Measurements from ENCODE around the gene FHOD3. TPM values are rescaled to one million over a fixed set of nuclear protein-coding genes. Genes with fewer than 3 reads are reported as not detected.

FHOD3 gene
- polyA plus RNA-seq, 3 donors: 0.89 to 7.6 (median 2.9) TPM

- 72 to 80% (median 79%) methylated on average over 7 of the region's 7 CpGs for WGBS, 3 donors
- no peak overlapping the region for H3K27ac ChIP-seq (ENCODE audit: low read depth, low read length)
These were observed 68.6 kb downstream of the FHOD3 start for GRCh38 chr18:36365836-36366775.

DNA sequence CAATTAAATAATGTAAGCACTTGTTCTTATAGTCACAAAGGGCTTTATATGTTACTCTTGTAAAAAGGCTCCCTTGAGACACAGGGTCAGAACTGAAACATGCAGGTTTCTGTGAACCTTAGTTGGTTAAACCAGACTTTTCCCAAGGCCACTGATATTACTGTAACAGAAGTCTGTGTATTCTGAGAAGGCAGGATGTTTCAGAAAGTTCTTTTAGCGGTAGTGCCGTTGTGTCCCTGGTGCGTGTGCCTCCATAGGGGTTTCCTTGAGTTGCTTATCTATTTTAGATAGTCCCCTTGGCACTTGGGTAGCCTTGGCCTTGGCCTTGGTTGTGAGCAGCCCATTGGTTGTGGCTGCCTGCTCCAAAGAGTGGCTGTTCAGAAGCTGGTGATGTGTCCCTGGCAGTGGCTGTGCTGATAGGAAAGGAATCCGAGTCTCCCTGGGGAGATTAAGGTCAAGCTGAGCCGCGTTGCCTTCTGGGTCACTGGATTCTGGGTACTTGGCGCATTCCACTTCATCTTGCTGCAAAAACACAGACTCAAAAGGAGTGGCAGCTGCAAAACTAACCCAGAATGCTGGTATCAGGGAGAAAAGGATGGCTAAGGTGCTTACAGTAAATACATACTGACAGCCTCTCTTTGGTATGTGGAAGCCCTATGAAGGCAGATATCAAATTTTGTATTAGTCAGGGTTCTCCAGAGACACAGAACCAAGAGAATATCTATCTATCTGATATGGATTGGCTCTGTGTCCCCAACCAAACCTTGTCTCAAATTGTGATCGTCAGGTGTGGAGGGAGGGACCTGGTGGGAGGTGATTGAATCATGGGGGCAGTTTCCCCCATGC, 69.7 kb downstream of the FHOD3 start:
- WGBS, 3 donors: 25 to 68% (median 61%) methylated on average over 8 of the region's 8 CpGs
- no peak overlapping the region for H3K27ac ChIP-seq (ENCODE audit: low read depth, low read length)

GRCh38 chr18:36368889-36369288, 71.4 kb downstream of the FHOD3 start:
- WGBS, 3 donors: 72 to 89% (median 76%) methylated on average over 3 of the region's 3 CpGs
- H3K27ac ChIP-seq (ENCODE audit: low read depth, low read length): no peak overlapping the region

GRCh38 chr18:36372903-36373311, 75.4 kb downstream of the FHOD3 start:
- 35 to 81% (median 46%) methylated on average over 5 of the region's 5 CpGs for WGBS, 3 donors
- H3K27ac ChIP-seq (ENCODE audit: low read depth, low read length): no peak overlapping the region

GRCh38 chr18:36374262-36374661, 76.7 kb downstream of the FHOD3 start:
- WGBS, 3 donors: 58 to 91% (median 73%) methylated on average over 3 of the region's 3 CpGs
- H3K27ac ChIP-seq (ENCODE audit: low read depth, low read length): no peak overlapping the region

DNA sequence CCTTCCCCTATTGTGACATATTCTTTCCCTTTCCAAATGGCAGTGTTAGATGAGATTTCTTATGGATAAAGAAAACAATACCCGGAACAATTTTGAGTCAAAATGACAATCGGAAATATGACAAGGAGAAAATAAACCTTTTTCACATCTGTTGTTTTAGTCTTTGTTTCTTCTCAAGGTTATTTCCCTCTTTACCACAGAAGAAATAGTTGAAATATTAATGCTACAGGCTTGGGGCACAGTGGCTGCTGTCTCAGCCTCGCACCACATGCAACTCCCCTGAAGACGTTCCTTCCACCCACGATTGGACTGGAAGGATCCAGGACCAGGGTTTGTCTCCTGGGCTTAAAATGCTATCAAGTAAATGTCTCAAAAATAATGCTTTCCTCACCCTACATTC, 77.6 kb downstream of the FHOD3 start:
- 68 to 84% (median 69%) methylated on average over 5 of the region's 5 CpGs for WGBS, 3 donors
- H3K27ac ChIP-seq (ENCODE audit: low read depth, low read length): no peak overlapping the region

DNA sequence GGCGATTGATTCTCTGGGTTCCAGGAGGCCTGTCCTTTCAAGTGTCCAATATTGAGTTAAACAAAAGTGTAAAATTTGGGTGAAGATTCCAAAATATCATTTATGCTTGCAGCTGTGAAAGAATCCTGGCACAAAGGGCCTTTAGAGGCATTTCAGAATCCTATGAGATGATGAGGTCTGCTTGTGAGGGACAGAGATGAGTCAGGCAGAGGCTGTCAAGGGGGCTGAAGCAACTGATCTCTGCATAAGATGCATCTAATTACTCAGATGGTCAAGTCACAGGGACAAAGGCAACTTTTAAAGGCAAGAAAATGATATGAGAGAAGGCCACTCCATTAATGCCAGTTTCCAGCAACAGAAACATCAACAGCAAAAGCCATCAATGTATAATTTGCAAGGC, 78.8 kb downstream of the FHOD3 start:
- H3K27ac ChIP-seq (ENCODE audit: low read depth, low read length): no peak overlapping the region
- WGBS, 3 donors: 91 to 95% (median 92%) methylated on average over 1 of the region's 1 CpG

DNA sequence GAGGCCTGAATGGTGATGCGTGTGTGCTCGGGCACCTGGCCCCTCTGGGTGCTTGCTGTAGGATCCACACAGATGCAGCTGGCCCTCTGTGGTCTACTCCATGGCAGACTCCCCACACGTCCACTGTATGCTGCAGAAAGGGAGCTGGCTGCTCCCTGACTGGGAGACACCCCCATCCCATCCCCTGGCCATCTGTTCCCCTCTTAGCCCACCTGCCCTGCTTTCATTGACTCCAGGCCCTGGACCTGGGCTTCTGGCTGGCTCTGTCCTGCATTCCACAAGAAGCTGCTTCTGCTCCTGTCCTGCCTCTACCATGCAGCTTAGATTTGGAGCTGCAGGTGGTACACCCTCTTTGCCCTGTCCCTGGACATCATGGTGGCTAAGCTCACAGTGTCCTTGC, 80.1 kb downstream of the FHOD3 start:
- 75 to 87% (median 78%) methylated on average over 3 of the region's 3 CpGs for WGBS, 3 donors
- H3K27ac ChIP-seq (ENCODE audit: low read depth, low read length): no peak overlapping the region

- H3K27ac ChIP-seq (ENCODE audit: low read depth, low read length): no peak overlapping the region
- 54 to 77% (median 61%) methylated on average over 2 of the region's 2 CpGs for WGBS, 3 donors
These were observed 80.7 kb downstream of the FHOD3 start for GRCh38 chr18:36378205-36378604.

DNA sequence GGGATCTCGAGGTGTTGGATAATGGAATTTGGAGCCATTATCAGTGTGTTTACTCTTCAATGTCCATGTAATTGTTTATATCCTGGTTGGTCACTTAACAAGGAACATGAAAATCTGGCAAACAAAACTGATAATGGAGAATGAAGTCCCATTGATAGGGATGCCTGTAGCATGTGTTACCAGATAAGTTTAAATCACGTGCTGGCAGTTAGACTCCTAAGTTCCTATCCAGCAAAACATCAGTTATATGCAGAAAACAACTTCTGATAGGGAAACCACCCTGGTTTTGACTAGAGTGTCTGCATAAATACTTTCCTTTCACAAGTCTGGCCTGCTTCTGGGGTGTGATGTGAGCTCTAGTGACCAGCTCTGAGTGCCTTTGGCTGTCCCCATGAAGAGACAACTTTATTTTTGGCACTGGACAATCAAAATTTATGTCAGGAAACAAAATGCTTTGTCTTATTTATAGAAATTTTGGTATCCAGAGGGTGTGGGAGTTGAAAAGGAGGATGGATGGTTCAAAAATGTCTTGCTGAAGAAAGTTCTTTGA, 82.0 kb downstream of the FHOD3 start:
- H3K27ac ChIP-seq (ENCODE audit: low read depth, low read length): no peak overlapping the region
- 52 to 70% (median 60%) methylated on average over 2 of the region's 2 CpGs for WGBS, 3 donors

DNA sequence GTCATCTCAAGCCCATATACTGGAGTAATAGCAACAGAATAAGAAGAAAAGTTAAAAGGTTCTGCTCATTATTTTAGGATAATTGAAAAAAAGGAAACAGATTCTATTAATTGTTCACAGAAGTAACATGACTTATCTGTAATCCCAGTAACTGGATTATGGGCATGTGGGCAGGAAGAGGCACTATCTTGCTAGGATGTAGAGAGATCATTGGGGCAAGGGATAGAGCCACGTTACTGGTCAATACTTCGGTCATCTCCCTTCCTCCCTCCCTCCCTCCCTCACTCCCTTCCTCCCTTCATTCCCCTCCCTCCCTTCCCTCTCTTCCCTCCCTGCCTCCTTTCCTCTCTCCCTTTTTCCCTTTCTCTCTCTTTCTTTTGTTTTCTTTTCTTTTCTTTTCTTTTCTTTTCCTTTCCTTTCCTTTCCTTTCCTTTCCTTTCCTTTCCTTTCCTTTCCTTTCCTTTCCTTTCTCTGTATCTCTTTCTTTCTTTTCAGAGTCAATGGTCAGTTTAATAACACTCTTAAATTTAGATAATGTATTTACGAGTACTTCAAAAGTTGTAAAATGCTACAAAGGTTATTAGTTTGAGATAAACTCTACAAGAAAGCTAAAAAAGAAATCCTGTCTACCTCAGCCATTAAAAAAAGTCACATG, 82.8 kb downstream of the FHOD3 start:
- whole genome bisulfite sequencing, 3 donors: 69 to 90% (median 85%) methylated on average over 3 of the region's 3 CpGs
- H3K27ac ChIP-seq (ENCODE audit: low read depth, low read length): no peak overlapping the region

DNA sequence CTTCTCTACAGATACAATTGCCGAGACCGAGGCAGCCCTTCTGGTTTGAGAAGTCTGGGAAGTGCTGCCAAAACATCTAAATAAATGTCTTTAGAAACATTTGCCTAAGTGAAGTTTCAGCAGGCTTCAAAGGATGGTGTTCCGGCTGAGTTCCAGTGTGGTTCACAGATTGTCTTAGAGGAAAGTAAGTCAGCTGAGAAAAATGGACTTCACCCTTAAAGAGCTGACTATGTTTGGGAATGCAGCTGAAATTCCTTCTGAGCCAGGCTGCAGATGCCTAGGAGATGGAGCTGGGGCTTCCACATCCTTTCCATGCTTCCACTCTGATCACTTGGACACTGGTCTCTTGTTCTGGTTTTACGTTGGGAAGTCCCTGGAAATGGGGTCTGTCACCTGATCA, 83.6 kb downstream of the FHOD3 start:
- 81 to 92% (median 84%) methylated on average over 4 of the region's 4 CpGs for WGBS, 3 donors
- no peak overlapping the region for H3K27ac ChIP-seq (ENCODE audit: low read depth, low read length)

GRCh38 chr18:36382854-36383253, 85.3 kb downstream of the FHOD3 start:
- H3K27ac ChIP-seq (ENCODE audit: low read depth, low read length): no peak overlapping the region
- WGBS, 3 donors: 41 to 77% (median 74%) methylated on average over 5 of the region's 5 CpGs

- H3K27ac ChIP-seq (ENCODE audit: low read depth, low read length): no peak overlapping the region
- WGBS, 3 donors: 83 to 91% (median 89%) methylated on average over 10 of the region's 10 CpGs
These were observed 88.8 kb downstream of the FHOD3 start for GRCh38 chr18:36386150-36386920.

DNA sequence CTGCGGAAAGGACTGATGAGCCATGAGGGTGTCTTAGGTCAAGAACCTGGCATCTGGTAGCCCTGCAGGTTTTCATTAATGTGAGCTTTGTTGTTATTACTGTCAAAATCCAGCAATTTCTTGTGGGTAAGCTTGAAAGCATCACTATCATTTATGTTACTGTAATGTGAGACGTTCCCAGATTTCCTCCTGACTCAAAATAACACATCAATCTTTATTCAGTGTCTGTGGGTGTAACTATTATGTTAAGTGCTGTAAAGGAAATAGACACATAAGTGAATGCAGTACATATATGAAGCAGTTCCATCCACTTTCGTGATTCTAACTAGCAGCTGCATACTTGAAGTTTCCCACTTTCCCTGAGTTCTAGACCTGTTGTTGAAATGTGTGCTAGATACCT, 89.8 kb downstream of the FHOD3 start:
- WGBS, 3 donors: 57 to 79% (median 67%) methylated on average over 3 of the region's 3 CpGs
- no peak overlapping the region for H3K27ac ChIP-seq (ENCODE audit: low read depth, low read length)

DNA sequence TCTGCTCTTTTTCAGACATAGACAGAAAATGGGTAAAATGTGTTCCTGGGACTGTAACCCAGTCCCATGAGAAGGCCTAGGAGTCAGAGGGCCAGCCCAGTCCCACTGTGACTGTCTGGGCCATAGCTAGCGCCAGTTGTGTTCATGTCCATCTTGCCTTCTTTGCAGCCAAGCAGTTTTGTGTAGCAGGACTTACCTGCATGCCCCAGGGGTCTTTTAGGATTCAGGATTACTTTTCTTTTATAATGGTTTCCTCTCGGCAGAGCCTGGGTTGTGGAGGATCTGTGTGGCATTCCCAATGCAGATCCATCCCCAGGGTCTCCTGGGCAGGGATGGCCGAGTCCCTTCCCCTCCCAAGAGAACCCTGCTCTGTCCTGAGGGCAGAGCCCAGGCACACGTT, 90.8 kb downstream of the FHOD3 start:
- H3K27ac ChIP-seq (ENCODE audit: low read depth, low read length): no peak overlapping the region
- WGBS, 3 donors: 76 to 81% (median 80%) methylated on average over 4 of the region's 4 CpGs

DNA sequence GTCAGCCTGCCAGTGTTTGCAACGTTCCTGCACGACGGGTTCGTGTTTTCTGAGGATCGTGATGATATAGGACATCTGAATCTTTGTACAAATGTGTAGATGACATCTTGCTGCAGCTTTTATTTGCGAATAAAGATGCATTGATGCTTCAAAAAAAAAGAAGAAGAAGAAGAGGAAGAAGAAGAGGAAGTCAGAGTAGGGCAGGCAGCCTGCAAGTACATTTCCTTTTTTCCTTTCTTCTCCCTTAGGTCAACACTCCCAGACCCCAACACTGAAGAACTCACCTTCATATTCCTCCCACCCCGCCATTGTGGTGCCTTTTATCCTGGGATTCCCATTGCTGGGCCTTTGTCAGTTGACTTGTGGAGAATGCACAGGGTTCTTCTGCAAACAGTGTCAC, 91.5 kb downstream of the FHOD3 start:
- no peak overlapping the region for H3K27ac ChIP-seq (ENCODE audit: low read depth, low read length)
- WGBS, 3 donors: 82 to 92% (median 83%) methylated on average over 7 of the region's 7 CpGs

Data from adipose tissue (tissue), 3 donors.